Adrenal gland (tissue), 12 donors: ENCODE data around the gene SLC6A11. TPM values are rescaled to one million over a fixed set of nuclear protein-coding genes. Genes with fewer than 3 reads are reported as not detected.

Experiments
- DNase-seq, 7 donors: peaks; one replicate each; pipeline ENCODE4 v3.0.0-alpha.2; 2019 to 2020
- H3K27ac ChIP-seq, 5 donors: fragments of 200-600 bp; sonication (generic) in 4 of 5; 1 replicate in 3 of 5; 2 replicates in 2 of 5; pipeline versions ENCODE4 v1.5.1 to v1.8.0; 2016 to 2020; ENCODE audit warnings: mild to moderate bottlenecking in 1 of 5
- H3K27me3 ChIP-seq: fragments of 200-600 bp; 2 replicates; pipeline ENCODE4 v1.8.0; 2021
- H3K36me3 ChIP-seq, 2 donors: fragments of 200-600 bp; replicated peaks in 1 of 2; 1 replicate in 1 of 2; 2 replicates in 1 of 2; pipeline versions ENCODE4 v1.5.1 to v1.8.0; 2018 to 2022
- H3K4me1 ChIP-seq, 2 donors: fragments of 200-600 bp; replicated peaks in 1 of 2; 1 replicate in 1 of 2; 2 replicates in 1 of 2; pipeline versions ENCODE4 v1.5.1 to v1.8.0; 2018 to 2021
- H3K4me3 ChIP-seq, 4 donors: fragments of 200-600 bp; sonication (generic) in 3 of 4; one replicate each; pipeline ENCODE4 v1.5.1; 2016 to 2018
- H3K9me3 ChIP-seq, 3 donors: fragments of 200-600 bp; sonication (generic) in 1 of 3; replicated peaks in 1 of 3; 1 replicate in 2 of 3; 2 replicates in 1 of 3; pipeline versions ENCODE4 v1.5.1 to v1.8.0; 2016 to 2021
- POLR2A ChIP-seq, 2 donors: fragments of 450-650 bp; IDR thresholded peaks; one replicate each; pipeline ENCODE4 v1.6.1; 2017; ENCODE audit warnings: antibody characterized with exemption in 2 of 2, mild to moderate bottlenecking in 2 of 2, moderate library complexity in 1 of 2
- WGBS, 4 donors: extraction: QIAGEN DNeasy Blood & Tissue Kit in 2 of 4; methylation state at CpG; one replicate each; pipeline versions ENCODE4 v1.1.5 to v1.1.7; 2013 to 2017; 5-methylcytosine and 5-hydroxymethylcytosine counted together
- intact Hi-C, 2 donors: fragments of 100-400 bp; cut with DNase I; formaldehyde crosslinking; loops; one replicate each; pipeline versions ENCODE4 v1.14.1 to v1.15.0; 2022 to 2023
- polyA plus RNA-seq, 3 donors: library from polyadenylated mRNA; stranded (reverse); fragments of 200-250 nt in 2 of 3; fragments of 350-450 nt in 1 of 3; fragmentation: Illumina TruSeq in 1 of 3; extraction: RNeasy Lipid Tissue Mini Kit (QIAGEN cat#74804) in 1 of 3; gene quantifications; one replicate each; pipeline ENCODE4 v1.2.3, GENCODE V29; 2013 to 2014
- total RNA-seq, 9 donors: library from RNA; depleted of rRNA in 4 of 9; stranded (reverse); fragments of >200 nt in 4 of 9; fragments of 120-200 nt in 1 of 9; fragmentation: NEBNext Ultra II Directional in 1 of 9; extraction: Animal tissue kit (Norgen Biotek cat#: 25700) in 1 of 9; gene quantifications; one replicate each; pipeline versions ENCODE4 v1.1.0 to v1.2.4, GENCODE V29; 2013 to 2023
- TF ChIP-seq, protein P1 (sequence below), 6 experiments: fragments of 450-650 bp in 4 of 6; fragments of 200-600 bp in 2 of 6; sonication (generic) in 1 of 6; IDR thresholded peaks; 1 replicate in 5 of 6; 2 replicates in 1 of 6; pipeline versions ENCODE4 v1.5.1 to v1.8.0; 2016 to 2021; ENCODE audit warnings: antibody characterized with exemption in 6 of 6, mild to moderate bottlenecking in 2 of 6, moderate library complexity in 1 of 6
- donor health status: healthy with polysubstance abuse.
- donor health status: Bipolar disorder and iron deficiency.
- donor health status: DM: yes; HTN: yes; CAD: no.
- donor health status: DM: no; HTN: no; CAD: no.
- donor health status: DM: no; HTN: no; CAD: no.
- donor health status: DM: yes; HTN: yes; CAD: no.

SLC6A11 gene
- total and polyA plus RNA-seq, 12 donors = 0.03 to 0.17 (median 0.06) TPM; not detected in 7

- Histone ChIP-seq H3K9me3 (no peaks in the 10 kb centered on the region), H3K27me3 (peaks cover 15% of the 10 kb centered on the region), H3K36me3 (no peaks in the 10 kb centered on the region), H3K4me3 (no peak overlapping the region), H3K4me1 (no peaks in the 10 kb centered on the region), H3K27ac (no peak overlapping the region)
- no peak for DNase-seq
- intact Hi-C loops = no loop called here
- TF ChIP-seq POLR2A (IDR thresholded peaks at IDR 0.05) = no peak
- TF ChIP-seq, protein P1, sequence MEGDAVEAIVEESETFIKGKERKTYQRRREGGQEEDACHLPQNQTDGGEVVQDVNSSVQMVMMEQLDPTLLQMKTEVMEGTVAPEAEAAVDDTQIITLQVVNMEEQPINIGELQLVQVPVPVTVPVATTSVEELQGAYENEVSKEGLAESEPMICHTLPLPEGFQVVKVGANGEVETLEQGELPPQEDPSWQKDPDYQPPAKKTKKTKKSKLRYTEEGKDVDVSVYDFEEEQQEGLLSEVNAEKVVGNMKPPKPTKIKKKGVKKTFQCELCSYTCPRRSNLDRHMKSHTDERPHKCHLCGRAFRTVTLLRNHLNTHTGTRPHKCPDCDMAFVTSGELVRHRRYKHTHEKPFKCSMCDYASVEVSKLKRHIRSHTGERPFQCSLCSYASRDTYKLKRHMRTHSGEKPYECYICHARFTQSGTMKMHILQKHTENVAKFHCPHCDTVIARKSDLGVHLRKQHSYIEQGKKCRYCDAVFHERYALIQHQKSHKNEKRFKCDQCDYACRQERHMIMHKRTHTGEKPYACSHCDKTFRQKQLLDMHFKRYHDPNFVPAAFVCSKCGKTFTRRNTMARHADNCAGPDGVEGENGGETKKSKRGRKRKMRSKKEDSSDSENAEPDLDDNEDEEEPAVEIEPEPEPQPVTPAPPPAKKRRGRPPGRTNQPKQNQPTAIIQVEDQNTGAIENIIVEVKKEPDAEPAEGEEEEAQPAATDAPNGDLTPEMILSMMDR (IDR thresholded peaks at IDR 0.05) = no peak
- WGBS, 4 donors = 73 to 80% (median 76%) methylated on average over 7 of the region's 7 CpGs
Observed at GRCh38 chr3:10988991-10989484, 173.0 kb downstream of the SLC6A11 start.

Other genes with a start within 250 kb of the SLC6A11 start
- gene SLC6A1, start 176.5 kb downstream of the SLC6A11 start, total RNA-seq = 1 to 10 TPM in 2 of 9 donors, under 1 TPM in 7; 0.06 to 1.3 (median 0.29) TPM
- 1 to 10 TPM; 1.5 to 1.8 (median 1.5) TPM for gene SLC6A1, start 176.5 kb downstream of the SLC6A11 start, polyA plus RNA-seq